Stomach (tissue), 9 donors: ENCODE results near the gene KCNJ15. TPM values are rescaled to one million over a fixed set of nuclear protein-coding genes. Genes with fewer than 3 reads are reported as not detected.

Experiments
- DNase-seq, 2 donors: peaks; one replicate each; pipeline versions ENCODE4 v3.0.0 to v3.0.0-alpha.2; 2013 to 2019
- H3K27ac ChIP-seq, 5 donors: fragments of 200-600 bp in 4 of 5; sonication (generic) in 4 of 5; one replicate each; pipeline ENCODE4 v1.5.1; 2013 to 2019; ENCODE audit warnings: mild to moderate bottlenecking in 1 of 5, moderate library complexity in 1 of 5
- H3K27me3 ChIP-seq, 3 donors: fragments of 200-600 bp; sonication (generic); one replicate each; pipeline ENCODE4 v1.5.1; 2017 to 2019; ENCODE audit warnings: mixed run types in 1 of 3
- H3K36me3 ChIP-seq, 4 donors: fragments of 200-600 bp; sonication (generic); 1 replicate in 3 of 4; 2 replicates in 1 of 4; pipeline ENCODE4 v1.5.1; 2016 to 2019
- H3K4me1 ChIP-seq, 4 donors: fragments of 200-600 bp; sonication (generic); one replicate each; pipeline ENCODE4 v1.5.1; 2016 to 2019
- H3K4me3 ChIP-seq, 4 donors: fragments of 200-600 bp; sonication (generic) in 3 of 4; one replicate each; pipeline ENCODE4 v1.5.1; 2016 to 2019; ENCODE audit warnings: mild to moderate bottlenecking in 1 of 4
- H3K9me3 ChIP-seq, 4 donors: fragments of 200-600 bp; sonication (generic); one replicate each; pipeline ENCODE4 v1.5.1; 2016 to 2019
- CTCF ChIP-seq, 7 experiments: fragments of 450-650 bp in 4 of 7; fragments of 200-600 bp in 3 of 7; sonication (generic) in 3 of 7; IDR thresholded peaks; one replicate each; pipeline ENCODE4 v1.5.1; 2016 to 2019; ENCODE audit warnings: antibody characterized with exemption in 7 of 7, control low read depth in 2 of 7, mild to moderate bottlenecking in 1 of 7
- EP300 ChIP-seq: sonication (generic); formaldehyde crosslinking; IDR thresholded peaks from one replicate; pipeline ENCODE4 v1.6.1; 2017; ENCODE audit warnings: antibody characterized with exemption
- POLR2A ChIP-seq, 4 donors: fragments of 450-650 bp; IDR thresholded peaks; one replicate each; pipeline ENCODE4 v1.6.1; 2016; ENCODE audit warnings: antibody characterized with exemption in 4 of 4, control low read depth in 2 of 4, mild to moderate bottlenecking in 1 of 4, moderate library complexity in 1 of 4
- POLR2AphosphoS5 ChIP-seq, 3 donors: sonication (generic); formaldehyde crosslinking; IDR thresholded peaks; one replicate each; pipeline ENCODE4 v1.6.1; 2016; ENCODE audit warnings: antibody characterized with exemption in 3 of 3
- WGBS, 5 donors: extraction: QIAGEN DNeasy Blood & Tissue Kit in 3 of 5; methylation state at CpG; one replicate each; pipeline versions ENCODE4 v1.1.5 to v1.1.7; 2013 to 2018; 5-methylcytosine and 5-hydroxymethylcytosine counted together
- intact Hi-C: fragments of 100-400 bp; cut with DNase I; formaldehyde crosslinking; loops from one replicate; pipeline ENCODE4 v1.15.1; 2023; ENCODE audit warnings: low total_unique reads
- polyA plus RNA-seq, 3 donors: library from polyadenylated mRNA; stranded (reverse); fragments of 200-250 nt; gene quantifications; one replicate each; pipeline ENCODE4 v1.2.3, GENCODE V29; 2013
- total RNA-seq, 5 donors: library from RNA; depleted of rRNA; stranded (reverse); fragments of >200 nt; gene quantifications; one replicate each; pipeline versions ENCODE4 v1.1.0 to v1.2.3, GENCODE V29; 2014 to 2016
- donor health status: healthy with polysubstance abuse.
- donor health status: Bipolar disorder and iron deficiency.
- donor health status: healthy.

Gene KCNJ15
- total and polyA plus RNA-seq, 8 donors: 3.5 to 38.4 (median 7.3) TPM; not detected in 1

- H3K27me3 ChIP-seq: peaks cover 0 to 5% (median 0%) of the 10 kb centered on the region in 3 donors
- no peak overlapping the region for H3K27ac ChIP-seq
- no peak overlapping the region for H3K4me3 ChIP-seq
- peaks cover 16 to 27% (median 20%) of the 10 kb centered on the region in 4 donors for H3K4me1 ChIP-seq
- DNase-seq: no peak
- H3K9me3 ChIP-seq: no peaks in the 10 kb centered on the region
- 49 to 69% (median 59%) methylated on average over 2 of the region's 2 CpGs for WGBS, 5 donors
- H3K36me3 ChIP-seq: no peaks in the 10 kb centered on the region
- intact Hi-C loops: loop anchor here (5.0 kb wide), 2 partner anchors 132 to 192 kb away; no protein-coding TSS in a partner anchor
- TF ChIP-seq POLR2A (IDR thresholded peaks at IDR 0.05) (no peak), EP300 (no peak), POLR2AphosphoS5 (IDR thresholded peaks at IDR 0.05) (no peak)
These were observed 98.0 kb downstream of the KCNJ15 start for GRCh38 chr21:38354746-38355145.

GRCh38 chr21:38355353-38355752 lies 98.6 kb downstream of the KCNJ15 start:
- Histone ChIP-seq H3K36me3 (no peaks in the 10 kb centered on the region), H3K4me1 (peaks cover 16 to 27% (median 20%) of the 10 kb centered on the region in 4 donors), H3K27me3 (peaks cover 0 to 5% (median 0%) of the 10 kb centered on the region in 3 donors), H3K4me3 (no peak overlapping the region), H3K9me3 (no peaks in the 10 kb centered on the region), H3K27ac (no peak overlapping the region)
- WGBS, 5 donors: 91 to 99% (median 96%) methylated on average over 4 of the region's 4 CpGs
- no peak for DNase-seq
- intact Hi-C loops: loop anchor here (5.0 kb wide), 2 partner anchors 133 to 193 kb away; no protein-coding TSS in a partner anchor
- TF ChIP-seq EP300: no peak
- TF ChIP-seq POLR2A (IDR thresholded peaks at IDR 0.05): no peak

- peaks cover 0 to 12% (median 0%) of the 10 kb centered on the region in 3 donors for H3K27me3 ChIP-seq
- H3K27ac ChIP-seq: no peak overlapping the region
- H3K36me3 ChIP-seq: no peaks in the 10 kb centered on the region
- TF ChIP-seq CTCF (IDR thresholded peaks at IDR 0.05) (peak in 6 of 7 experiments; percentile 15 to 95 (median 85)), POLR2AphosphoS5 (IDR thresholded peaks at IDR 0.05) (peak in 1 of 3 donors; percentile 54), POLR2A (IDR thresholded peaks at IDR 0.05) (no peak)
- H3K4me3 ChIP-seq: no peak overlapping the region
- H3K4me1 ChIP-seq: peaks cover 13 to 24% (median 19%) of the 10 kb centered on the region in 4 donors
- 5 to 11% (median 8%) methylated on average over 19 to 20 of the region's 20 CpGs for WGBS, 5 donors
- DNase-seq: peak; percentile 84 to 92
- H3K9me3 ChIP-seq: no peaks in the 10 kb centered on the region
- intact Hi-C loops: loop anchor here (5.0 kb wide), 2 partner anchors 134 to 194 kb away; no protein-coding TSS in a partner anchor
These were observed 99.4 kb downstream of the KCNJ15 start for GRCh38 chr21:38355992-38356781.

Other genes with a start within 250 kb of the KCNJ15 start
- 10 to 100 TPM in 1 of 5 donors, 1 to 10 TPM in 2, under 1 TPM in 1, not detected in 1; 0.58 to 14.5 (median 7.1) TPM for gene ERG, start 241.5 kb downstream of the KCNJ15 start, total RNA-seq
- gene ERG, start 241.5 kb downstream of the KCNJ15 start, polyA plus RNA-seq: 1 to 10 TPM; 2.7 to 5.5 (median 3.8) TPM